GM12892 (cell line): ENCODE results near the gene SESTD1.
"Not testable (repeated sequence)": the region's sequence is repeated elsewhere in the genome, so short reads cannot be mapped to it uniquely, and the experiment has no call there.

Experiments
- DNase-seq: peaks from one replicate; pipeline ENCODE4 v3.0.0; 2011; ENCODE audit not compliant: insufficient read length
- FAIRE-seq: peaks from 2 replicates; lab custom pipeline; 2011; peaks lifted over from hg19 to GRCh38; lab: Jason Lieb, UNC
- POLR2A ChIP-seq: IDR thresholded peaks from 2 replicates; pipeline ENCODE4 v1.6.1; 2011; ENCODE audit warnings: low read depth, low read length, control low read depth
- POLR2AphosphoS5 ChIP-seq: IDR thresholded peaks from 2 replicates; pipeline ENCODE4 v1.6.1; 2011; ENCODE audit warnings: low read depth, low read length, control low read depth
- TAF1 ChIP-seq: IDR thresholded peaks from 2 replicates; pipeline ENCODE4 v1.6.1; 2011; ENCODE audit warnings: low read depth, mild to moderate bottlenecking, control low read depth, low read length, borderline replicate concordance

The SESTD1 gene

GRCh38 chr2:179247318-179248023, 17.2 kb downstream of the SESTD1 start:
- DNase-seq (no peak), FAIRE-seq (no peak)
- TF ChIP-seq POLR2AphosphoS5 (no peak), TAF1 (no peak), POLR2A (no peak)

DNA sequence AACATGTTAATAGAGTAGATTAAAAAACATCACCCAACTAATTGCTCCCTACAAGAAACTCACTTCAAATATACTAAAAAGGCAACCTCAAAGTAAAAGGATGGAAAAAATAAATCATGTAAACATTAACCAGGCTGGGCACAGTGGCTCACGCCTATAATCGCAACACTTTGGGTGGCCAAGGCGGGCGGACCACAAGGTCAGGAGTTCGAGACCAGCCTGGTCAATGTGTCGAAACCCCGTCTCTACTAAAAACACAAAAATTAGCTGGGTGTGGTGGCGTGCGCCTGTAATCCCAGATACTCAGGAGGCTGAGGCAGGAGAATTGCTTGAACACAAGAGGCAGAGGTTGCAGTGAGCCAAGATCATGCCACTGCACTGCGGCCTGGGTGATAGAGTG, 18.8 kb downstream of the SESTD1 start:
- DNase-seq, FAIRE-seq: not testable (repeated sequence)

- no peak for DNase-seq
- TF ChIP-seq TAF1 (no peak), POLR2AphosphoS5 (no peak), POLR2A (no peak)
- FAIRE-seq = no peak
These were observed 21.6 kb downstream of the SESTD1 start for GRCh38 chr2:179243046-179243445.

- TF ChIP-seq POLR2A (no peak), TAF1 (no peak), POLR2AphosphoS5 (no peak)
- no peak for FAIRE-seq
- no peak for DNase-seq
These were observed 23.9 kb downstream of the SESTD1 start for GRCh38 chr2:179240481-179241451.

DNA sequence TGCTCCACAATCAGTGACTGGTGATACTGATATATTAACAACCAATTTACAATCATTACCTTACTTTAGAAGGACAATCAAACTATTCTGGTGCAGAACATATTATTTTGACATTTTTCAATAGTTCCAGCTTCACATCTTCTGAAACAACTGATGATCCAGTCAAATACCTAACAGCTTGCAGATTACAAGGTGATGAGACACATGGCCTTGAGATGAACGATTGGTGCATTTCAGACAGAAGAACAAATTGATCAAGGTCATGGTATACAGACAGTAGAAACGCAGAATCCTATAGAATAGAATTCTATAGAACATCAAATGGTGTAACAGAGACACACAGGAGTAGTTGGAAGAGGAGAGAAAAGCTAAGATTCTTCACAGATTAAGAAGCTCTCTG, 24.8 kb downstream of the SESTD1 start:
- no peak for TF ChIP-seq POLR2AphosphoS5
- no peak for TF ChIP-seq TAF1
- TF ChIP-seq POLR2A = no peak
- FAIRE-seq (peak; percentile 74), DNase-seq (no peak)

DNA sequence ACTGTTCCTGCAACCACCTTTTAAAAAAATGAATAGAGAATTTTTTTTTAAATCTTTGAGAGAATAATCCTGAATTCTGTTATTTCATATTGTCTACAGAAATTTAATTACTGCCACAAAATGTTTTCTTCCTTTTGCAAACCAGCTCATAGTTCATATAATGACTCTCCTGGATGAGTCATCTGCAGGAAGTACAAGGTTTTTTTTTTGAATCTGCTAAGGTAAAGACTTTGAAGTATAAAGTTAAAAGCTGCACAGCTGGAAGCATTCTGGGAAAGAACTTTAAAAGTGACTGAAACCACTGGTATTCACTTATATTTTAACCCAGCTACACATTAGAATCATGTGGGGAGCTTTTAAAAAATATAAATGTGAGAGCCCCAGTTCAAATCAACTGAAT, 25.4 kb downstream of the SESTD1 start:
- TF ChIP-seq POLR2A = no peak
- no peak for DNase-seq
- FAIRE-seq = no peak

DNA sequence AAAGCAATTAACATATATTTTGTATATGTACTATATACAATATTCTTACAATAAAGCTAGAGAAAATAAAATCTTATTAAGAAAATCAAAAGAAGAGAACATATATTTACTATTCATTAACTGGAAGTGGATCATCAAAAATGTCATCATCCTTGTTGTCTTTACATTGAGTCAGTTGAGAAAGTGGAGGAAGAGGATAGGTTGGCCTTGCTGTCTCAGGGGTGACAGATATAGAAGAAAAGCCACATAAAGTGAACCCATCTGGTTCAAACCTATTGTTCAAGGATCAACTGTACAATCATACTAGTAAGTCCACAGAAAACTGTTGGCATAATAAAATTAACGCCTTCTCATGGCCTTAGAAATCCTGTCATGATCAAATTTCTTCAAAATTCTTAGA, 26.6 kb downstream of the SESTD1 start:
- FAIRE-seq = no peak
- no peak for TF ChIP-seq POLR2AphosphoS5
- TF ChIP-seq POLR2A = no peak
- TF ChIP-seq TAF1 = no peak

DNA sequence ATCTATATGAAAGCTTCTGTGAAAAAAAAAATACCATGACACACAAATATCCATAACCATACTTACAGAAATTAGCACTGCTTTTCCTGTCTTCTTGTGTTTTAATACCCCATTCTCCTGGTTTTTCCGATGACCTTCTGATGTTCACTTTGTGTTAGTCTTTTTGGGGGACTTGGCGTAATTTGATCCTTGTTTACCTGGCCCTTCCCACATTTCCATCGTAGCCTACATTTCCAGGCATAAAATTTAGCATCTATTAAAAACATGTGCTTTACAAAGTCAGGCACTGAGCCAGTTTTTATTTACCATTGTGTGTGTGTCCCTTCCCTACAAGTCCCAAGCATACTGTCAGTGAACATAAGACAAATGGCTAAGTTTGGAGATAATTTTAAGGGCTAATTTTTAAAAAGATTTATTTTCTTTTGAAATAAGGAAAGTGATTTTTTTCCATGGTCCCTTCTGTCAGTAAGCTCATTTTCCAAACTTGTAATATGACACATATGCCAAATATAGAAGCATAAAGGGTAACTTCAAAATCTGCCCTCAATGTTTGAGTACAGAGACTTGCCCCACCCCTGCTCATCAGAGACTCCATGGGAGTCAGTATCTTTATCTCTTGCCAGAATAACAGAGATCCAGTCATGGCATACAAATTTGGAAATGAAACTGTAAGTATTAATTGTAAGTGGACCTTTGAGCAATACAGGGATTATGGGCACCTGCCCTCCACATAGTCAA, 27.3 kb downstream of the SESTD1 start:
- FAIRE-seq = no peak
- DNase-seq = no peak
- TF ChIP-seq POLR2AphosphoS5 (no peak), POLR2A (no peak), TAF1 (no peak)

More for the DNA sequence above, 26.6 kb downstream of the SESTD1 start:
- DNase-seq = no peak

GRCh38 chr2:179235463-179236108, 29.0 kb downstream of the SESTD1 start:
- no peak for FAIRE-seq
- no peak for DNase-seq
- no peak for TF ChIP-seq POLR2AphosphoS5
- TF ChIP-seq TAF1 = no peak
- TF ChIP-seq POLR2A = no peak

- no peak for FAIRE-seq
- TF ChIP-seq POLR2A (no peak), POLR2AphosphoS5 (no peak), TAF1 (no peak)
- no peak for DNase-seq
These were observed 29.9 kb downstream of the SESTD1 start for GRCh38 chr2:179234658-179235240.

- no peak for DNase-seq
These were observed 30.8 kb downstream of the SESTD1 start for GRCh38 chr2:179233626-179234430.

More at GRCh38 chr2:179233626-179234430, 30.8 kb downstream of the SESTD1 start:
- no peak for FAIRE-seq
- TF ChIP-seq POLR2A (no peak), POLR2AphosphoS5 (no peak), TAF1 (no peak)
